Measurements from ENCODE around the gene TOP1.

TOP1 gene

GRCh38 chr20:41038149-41038877, 9.7 kb downstream of the TOP1 start:
- no peak for DNase-seq

GRCh38 chr20:41038878-41039404, 10.3 kb downstream of the TOP1 start:
- no peak for DNase-seq

GRCh38 chr20:41040855-41041254, 12.2 kb downstream of the TOP1 start:
- no peak for DNase-seq

GRCh38 chr20:41041693-41042092, 13.1 kb downstream of the TOP1 start:
- no peak for DNase-seq

- no peak for DNase-seq
Measured at GRCh38 chr20:41044409-41045062, 15.9 kb downstream of the TOP1 start.

- DNase-seq: no peak
Measured at GRCh38 chr20:41045671-41046070, 17.0 kb downstream of the TOP1 start.

GRCh38 chr20:41046716-41047115, 18.1 kb downstream of the TOP1 start:
- DNase-seq: no peak

- DNase-seq: no peak
Measured at GRCh38 chr20:41047279-41047974, 18.8 kb downstream of the TOP1 start.

- no peak for DNase-seq
Measured at GRCh38 chr20:41047975-41048305, 19.3 kb downstream of the TOP1 start.

- no peak for DNase-seq
Measured at GRCh38 chr20:41048461-41049301, 20.1 kb downstream of the TOP1 start.

GRCh38 chr20:41049451-41049850, 20.8 kb downstream of the TOP1 start:
- DNase-seq: no peak

GRCh38 chr20:41050361-41051008, 21.9 kb downstream of the TOP1 start:
- DNase-seq: no peak

- DNase-seq: no peak
Measured at GRCh38 chr20:41051009-41051825, 22.6 kb downstream of the TOP1 start.

- DNase-seq: no peak
Measured at GRCh38 chr20:41052742-41053419, 24.3 kb downstream of the TOP1 start.

- no peak for DNase-seq
Measured at GRCh38 chr20:41054070-41054846, 25.6 kb downstream of the TOP1 start.

GRCh38 chr20:41054847-41055230, 26.2 kb downstream of the TOP1 start:
- no peak for DNase-seq

GRCh38 chr20:41055679-41056078, 27.1 kb downstream of the TOP1 start:
- DNase-seq: no peak

- no peak for DNase-seq
Measured at GRCh38 chr20:41057999-41058673, 29.5 kb downstream of the TOP1 start.
